Activated CD4-positive, alpha-beta T cell treated with anti-CD3 and anti-CD28 coated beads, Interleukin-2, Interleukin-4, amounts not matched to agents 100 ng/mL and 50 ng/mL, durations not matched to agents 16 hours and 8 hours (primary cell): ENCODE measurements around the gene ATRNL1.
A peak's percentile ranks its signal among the peaks of the same experiment; 100 is the strongest.
"Not testable (repeated sequence)": the region's sequence is repeated elsewhere in the genome, so short reads cannot be mapped to it uniquely, and the experiment has no call there.

Experiments
- DNase-seq: peaks from one replicate; pipeline ENCODE4 v3.0.0-alpha.2; 2020; ENCODE audit warnings: low spot score

Gene ATRNL1

GRCh38 chr10:115606741-115607140, 513.6 kb downstream of the ATRNL1 start:
- no peak for DNase-seq

GRCh38 chr10:115624448-115624847, 531.3 kb downstream of the ATRNL1 start:
- no peak for DNase-seq

GRCh38 chr10:115628616-115629015, 535.5 kb downstream of the ATRNL1 start:
- no peak for DNase-seq

GRCh38 chr10:115638246-115638645, 545.1 kb downstream of the ATRNL1 start:
- DNase-seq: no peak

GRCh38 chr10:115649217-115649616, 556.1 kb downstream of the ATRNL1 start:
- DNase-seq: no peak

GRCh38 chr10:115653473-115653872, 560.3 kb downstream of the ATRNL1 start:
- no peak for DNase-seq

- DNase-seq: no peak
Observed at GRCh38 chr10:115654961-115655360, 561.8 kb downstream of the ATRNL1 start.

GRCh38 chr10:115657161-115657860, 564.1 kb downstream of the ATRNL1 start:
- DNase-seq: no peak

- DNase-seq: no peak
Observed at GRCh38 chr10:115659616-115660015, 566.5 kb downstream of the ATRNL1 start.

- no peak for DNase-seq
Observed at GRCh38 chr10:115660391-115660790, 567.2 kb downstream of the ATRNL1 start.

- no peak for DNase-seq
Observed at GRCh38 chr10:115662422-115662821, 569.3 kb downstream of the ATRNL1 start.

- DNase-seq: peak; percentile 0
Observed at GRCh38 chr10:115665549-115665948, 572.4 kb downstream of the ATRNL1 start.

- no peak for DNase-seq
Observed at GRCh38 chr10:115674496-115674895, 581.3 kb downstream of the ATRNL1 start.

GRCh38 chr10:115696747-115697146, 603.6 kb downstream of the ATRNL1 start:
- no peak for DNase-seq

- no peak for DNase-seq
Observed at GRCh38 chr10:115706026-115706425, 612.9 kb downstream of the ATRNL1 start.

GRCh38 chr10:115706488-115707076, 613.4 kb downstream of the ATRNL1 start:
- no peak for DNase-seq

- no peak for DNase-seq
Observed at GRCh38 chr10:115710136-115710535, 617.0 kb downstream of the ATRNL1 start.

- no peak for DNase-seq
Observed at GRCh38 chr10:115711306-115711705, 618.1 kb downstream of the ATRNL1 start.

GRCh38 chr10:115720121-115720520, 627.0 kb downstream of the ATRNL1 start:
- DNase-seq: no peak

GRCh38 chr10:115727129-115727528, 634.0 kb downstream of the ATRNL1 start:
- DNase-seq: no peak

GRCh38 chr10:115744089-115744488, 650.9 kb downstream of the ATRNL1 start:
- DNase-seq: no peak

- no peak for DNase-seq
Observed at GRCh38 chr10:115745943-115746342, 652.8 kb downstream of the ATRNL1 start.

- no peak for DNase-seq
Observed at GRCh38 chr10:115747811-115748210, 654.6 kb downstream of the ATRNL1 start.

GRCh38 chr10:115758488-115758887, 665.3 kb downstream of the ATRNL1 start:
- DNase-seq: not testable (repeated sequence)
